Stimulated activated effector memory CD8-positive, alpha-beta T cell treated with anti-CD3 and anti-CD28 coated beads, Interleukin-12 subunit alpha, Interleukin-12 subunit beta, amount 100 ng/mL, for 72 hours (primary cell): ENCODE measurements around the gene TGM1.
"Not testable (repeated sequence)": the region's sequence is repeated elsewhere in the genome, so short reads cannot be mapped to it uniquely, and the experiment has no call there.

Experiments used
- ATAC-seq: fragments of 150-1000 bp; cut with Tn5 transposase; 2 replicates; pipeline ENCODE4 v1.10.0; 2021
- DNase-seq, 2 donors: peaks; one replicate each; pipeline ENCODE4 v3.0.0; 2021 to 2022; ENCODE audit warnings: low spot score in 2 of 2
- H3K27ac Mint-ChIP-seq: one replicate; pipeline ENCODE4 v1.8.0; 2022; ENCODE audit warnings: mild to moderate bottlenecking, mixed read lengths
- H3K36me3 Mint-ChIP-seq: one replicate; pipeline ENCODE4 v1.8.0; 2022; ENCODE audit warnings: mild to moderate bottlenecking, mixed read lengths
- H3K4me1 Mint-ChIP-seq: one replicate; pipeline ENCODE4 v1.8.0; 2022; ENCODE audit warnings: mixed read lengths
- H3K4me3 Mint-ChIP-seq: one replicate; pipeline ENCODE4 v1.8.0; 2022; ENCODE audit warnings: mild to moderate bottlenecking, mixed read lengths
- H3K9me3 Mint-ChIP-seq: one replicate; pipeline ENCODE4 v1.8.0; 2022; ENCODE audit warnings: mixed read lengths

TGM1 gene

GRCh38 chr14:24254630-24255392, 8.2 kb downstream of the TGM1 start:
- ATAC-seq (no peak), DNase-seq (no peak)
- Mint-ChIP-seq H3K9me3 (no peaks in the 10 kb centered on the region), H3K27ac (no peak overlapping the region), H3K4me3 (no peak overlapping the region), H3K36me3 (peaks cover 5% of the 10 kb centered on the region), H3K4me1 (peaks cover 9% of the 10 kb centered on the region)

DNA sequence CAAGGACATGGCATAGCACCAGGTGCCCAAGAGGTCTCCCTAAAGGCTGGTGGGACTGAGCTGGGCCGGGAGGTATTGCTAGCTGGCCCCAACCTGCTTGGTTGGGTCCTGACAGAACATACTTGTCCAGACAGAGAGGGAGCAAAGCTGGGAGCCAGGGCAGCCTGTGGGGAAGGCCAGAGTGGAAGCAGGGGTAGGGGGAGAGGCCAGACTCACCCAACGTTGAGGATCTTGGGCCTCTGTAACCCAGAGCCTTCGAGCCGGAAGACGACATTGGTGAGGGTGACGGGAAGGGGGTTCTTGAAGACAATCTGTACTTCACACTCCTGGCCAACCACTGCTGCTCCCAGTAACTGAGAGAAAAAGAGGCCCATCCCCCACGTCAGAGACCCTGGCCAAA, 9.0 kb downstream of the TGM1 start:
- DNase-seq: no peak
- H3K4me3 Mint-ChIP-seq: no peak overlapping the region
- peaks cover 14% of the 10 kb centered on the region for H3K4me1 Mint-ChIP-seq
- ATAC-seq: no peak
- H3K9me3 Mint-ChIP-seq: no peaks in the 10 kb centered on the region
- peaks cover 5% of the 10 kb centered on the region for H3K36me3 Mint-ChIP-seq
- no peak overlapping the region for H3K27ac Mint-ChIP-seq

DNA sequence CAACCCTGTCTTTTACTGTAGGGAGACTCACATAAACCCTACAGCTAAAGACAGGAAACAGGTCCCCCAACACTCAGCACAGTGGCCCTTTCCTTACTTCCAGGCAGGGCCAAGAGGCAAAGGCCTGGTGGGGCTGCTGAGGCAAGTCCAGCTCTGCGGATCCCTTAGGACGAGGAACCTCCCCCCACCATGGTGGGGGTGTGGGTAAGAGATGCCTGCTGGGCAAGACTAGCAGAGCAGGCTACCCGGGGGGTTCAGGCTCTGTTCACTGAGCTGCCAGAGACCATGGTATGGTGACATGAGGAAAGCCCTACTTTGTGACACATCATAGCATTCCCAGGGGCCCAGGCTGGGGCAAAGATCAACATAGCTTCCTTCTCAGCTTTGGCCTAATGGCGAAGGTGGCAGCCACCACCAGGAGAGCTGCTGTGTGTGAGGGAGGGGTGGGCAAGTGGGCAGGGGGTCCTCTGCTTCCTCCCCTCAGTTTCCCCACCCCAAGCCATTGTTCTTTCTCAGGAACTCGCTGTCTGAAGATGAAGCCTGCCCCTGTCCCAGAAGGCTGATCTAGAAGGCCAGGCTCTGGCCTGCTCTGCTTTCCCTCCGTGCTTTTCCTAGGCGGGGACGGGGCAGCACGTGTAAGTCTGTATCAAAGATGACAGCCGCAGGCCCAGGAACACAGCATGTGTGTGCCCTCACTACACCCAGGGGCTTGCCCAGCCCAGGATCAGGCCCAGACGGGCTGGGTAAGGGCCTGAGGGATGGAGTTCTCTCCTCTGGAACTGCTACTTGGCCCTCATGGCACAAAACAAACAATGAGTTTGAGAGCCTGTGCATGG, 10.5 kb downstream of the TGM1 start:
- Mint-ChIP-seq H3K36me3 (peaks cover 5% of the 10 kb centered on the region), H3K27ac (no peak overlapping the region), H3K4me3 (no peak overlapping the region), H3K4me1 (peaks cover 19% of the 10 kb centered on the region), H3K9me3 (no peaks in the 10 kb centered on the region)
- DNase-seq (no peak), ATAC-seq (no peak)

- Mint-ChIP-seq H3K4me1 (peaks cover 25% of the 10 kb centered on the region), H3K9me3 (no peaks in the 10 kb centered on the region), H3K4me3 (no peak overlapping the region), H3K36me3 (peaks cover 5% of the 10 kb centered on the region), H3K27ac (peak overlapping the region; percentile 65)
- DNase-seq (no peak), ATAC-seq (no peak)
Measured at GRCh38 chr14:24251880-24252288, 11.1 kb downstream of the TGM1 start.

GRCh38 chr14:24250354-24250753, 12.6 kb downstream of the TGM1 start:
- H3K27ac Mint-ChIP-seq: peak overlapping the region; percentile 65
- DNase-seq (no peak), ATAC-seq (no peak)
- no peaks in the 10 kb centered on the region for H3K9me3 Mint-ChIP-seq
- no peak overlapping the region for H3K4me3 Mint-ChIP-seq
- peaks cover 29% of the 10 kb centered on the region for H3K4me1 Mint-ChIP-seq
- peaks cover 4% of the 10 kb centered on the region for H3K36me3 Mint-ChIP-seq

DNA sequence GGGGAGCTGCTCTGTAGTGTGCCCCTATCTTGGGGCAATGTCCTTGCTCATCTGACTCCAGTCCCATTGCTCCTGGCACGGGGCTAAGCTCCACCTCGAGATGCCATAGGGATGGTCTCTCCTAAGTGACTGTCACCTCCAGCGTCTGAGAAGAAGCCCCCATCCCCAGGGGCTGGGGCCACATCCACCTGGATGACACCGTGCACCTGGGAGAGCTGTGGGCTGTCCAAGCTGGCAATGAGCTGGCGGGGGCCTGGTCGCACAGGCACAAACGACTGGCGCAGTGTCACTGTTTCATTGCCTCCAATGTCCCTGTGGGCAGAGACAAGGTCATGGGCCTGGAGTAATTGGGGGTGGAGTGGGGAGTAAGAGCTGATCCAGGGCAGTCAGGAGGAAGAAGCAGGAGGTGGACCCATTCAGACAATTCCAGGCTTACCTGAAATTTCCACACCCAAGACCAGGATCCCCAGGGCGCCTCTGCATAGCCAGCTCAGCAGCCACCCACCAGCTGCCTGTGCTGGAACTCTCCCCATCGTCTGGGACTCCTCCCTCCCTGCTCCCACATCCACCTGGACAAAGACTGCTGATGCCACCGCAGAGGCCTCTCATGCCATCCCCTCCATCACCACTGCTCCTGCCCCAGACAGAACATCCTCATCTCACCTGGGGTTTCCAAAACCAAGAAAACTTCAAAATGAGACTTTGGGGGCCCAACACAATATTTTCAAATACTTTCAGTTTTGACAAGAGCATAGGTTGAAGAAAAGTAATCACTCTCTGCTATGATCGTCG, 13.6 kb downstream of the TGM1 start:
- ATAC-seq (no peak), DNase-seq (no peak)
- peak overlapping the region; percentile 65 for H3K27ac Mint-ChIP-seq
- H3K4me1 Mint-ChIP-seq: peaks cover 34% of the 10 kb centered on the region
- no peak overlapping the region for H3K4me3 Mint-ChIP-seq
- H3K36me3 Mint-ChIP-seq: no peaks in the 10 kb centered on the region
- H3K9me3 Mint-ChIP-seq: no peaks in the 10 kb centered on the region

- ATAC-seq (no peak), DNase-seq (no peak)
- Mint-ChIP-seq H3K27ac (peak overlapping the region; percentile 88), H3K9me3 (no peaks in the 10 kb centered on the region), H3K4me3 (peak overlapping the region; percentile 37), H3K4me1 (peaks cover 50% of the 10 kb centered on the region), H3K36me3 (peaks cover 8% of the 10 kb centered on the region)
Measured at GRCh38 chr14:24247422-24247821, 15.6 kb downstream of the TGM1 start.

GRCh38 chr14:24246765-24247212, 16.2 kb downstream of the TGM1 start:
- DNase-seq: peak in 1 of 2 donors; percentile 66
- ATAC-seq: peak; percentile 35
- no peaks in the 10 kb centered on the region for H3K9me3 Mint-ChIP-seq
- H3K36me3 Mint-ChIP-seq: peaks cover 15% of the 10 kb centered on the region
- H3K4me1 Mint-ChIP-seq: peaks cover 50% of the 10 kb centered on the region
- peak overlapping the region; percentile 37 for H3K4me3 Mint-ChIP-seq
- peak overlapping the region; percentile 88 for H3K27ac Mint-ChIP-seq

GRCh38 chr14:24245350-24245749, 17.6 kb downstream of the TGM1 start:
- DNase-seq, H3K4me3 Mint-ChIP-seq, H3K9me3 Mint-ChIP-seq, ATAC-seq: not testable (repeated sequence)
- peak overlapping the region; percentile 84 for H3K27ac Mint-ChIP-seq
- H3K36me3 Mint-ChIP-seq: peaks cover 28% of the 10 kb centered on the region
- peaks cover 56% of the 10 kb centered on the region for H3K4me1 Mint-ChIP-seq

GRCh38 chr14:24243336-24243836, 19.6 kb downstream of the TGM1 start:
- peak overlapping the region; percentile 98 for H3K27ac Mint-ChIP-seq
- ATAC-seq (no peak), DNase-seq (no peak)
- H3K9me3 Mint-ChIP-seq: no peaks in the 10 kb centered on the region
- H3K4me1 Mint-ChIP-seq: peaks cover 63% of the 10 kb centered on the region
- H3K4me3 Mint-ChIP-seq: peak overlapping the region; percentile 91
- peaks cover 47% of the 10 kb centered on the region for H3K36me3 Mint-ChIP-seq

- ATAC-seq (peak; percentile 88), DNase-seq (no peak)
- Mint-ChIP-seq H3K36me3 (peaks cover 62% of the 10 kb centered on the region), H3K4me1 (peaks cover 67% of the 10 kb centered on the region), H3K27ac (peak overlapping the region; percentile 98), H3K9me3 (no peaks in the 10 kb centered on the region), H3K4me3 (peak overlapping the region; percentile 91)
Measured at GRCh38 chr14:24241829-24242443, 21.0 kb downstream of the TGM1 start.

DNA sequence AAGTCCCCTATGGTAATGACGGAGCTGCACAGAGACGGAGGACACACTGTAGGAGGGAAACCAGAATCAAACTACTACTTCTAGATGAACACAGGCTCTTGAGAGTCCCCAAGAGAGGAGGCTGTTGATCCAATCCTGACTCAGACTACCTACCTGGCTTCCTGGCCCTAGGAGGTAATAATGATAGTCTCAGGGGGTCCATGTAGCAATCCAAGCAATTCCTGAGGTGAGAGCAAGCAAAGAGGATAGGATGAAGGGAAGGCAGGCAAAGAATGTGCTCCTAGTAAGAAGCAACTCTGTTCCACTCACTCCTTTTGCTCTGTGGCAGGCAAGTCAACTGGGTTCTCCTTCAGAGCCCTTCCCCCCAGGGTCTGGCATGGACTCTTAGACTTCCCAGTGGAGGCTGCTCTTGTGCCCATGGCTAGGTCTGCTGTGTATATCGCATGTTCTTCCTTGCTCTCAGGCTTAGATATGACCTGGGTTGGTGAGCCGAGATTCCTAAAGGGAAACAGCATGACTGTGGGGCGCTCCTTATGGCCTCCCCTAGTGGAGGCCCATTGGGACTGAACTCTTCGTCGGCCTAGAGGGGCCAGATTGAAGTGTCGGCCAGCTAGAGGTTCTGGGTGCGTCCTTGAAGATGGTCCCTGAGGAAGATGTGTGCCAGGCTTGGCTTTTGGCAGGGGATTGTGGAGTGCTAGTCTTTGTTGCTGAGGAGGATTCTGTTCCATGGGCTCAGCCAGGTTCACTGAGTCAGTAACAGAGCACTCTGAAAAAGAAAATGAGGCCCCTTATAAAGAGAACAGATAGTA, 22.7 kb downstream of the TGM1 start:
- H3K27ac Mint-ChIP-seq: peak overlapping the region; percentile 84
- peaks cover 76% of the 10 kb centered on the region for H3K4me1 Mint-ChIP-seq
- no peaks in the 10 kb centered on the region for H3K9me3 Mint-ChIP-seq
- peak overlapping the region; percentile 91 for H3K4me3 Mint-ChIP-seq
- DNase-seq: no peak
- H3K36me3 Mint-ChIP-seq: peaks cover 76% of the 10 kb centered on the region
- ATAC-seq: no peak

- ATAC-seq: no peak
- peaks cover 89% of the 10 kb centered on the region for H3K36me3 Mint-ChIP-seq
- no peak overlapping the region for H3K4me3 Mint-ChIP-seq
Measured at GRCh38 chr14:24238527-24239037, 24.4 kb downstream of the TGM1 start.

GRCh38 chr14:24238123-24238522, 24.9 kb downstream of the TGM1 start:
- no peaks in the 10 kb centered on the region for H3K9me3 Mint-ChIP-seq
- H3K4me1 Mint-ChIP-seq: peaks cover 79% of the 10 kb centered on the region
- DNase-seq: no peak
- peak overlapping the region; percentile 84 for H3K27ac Mint-ChIP-seq
- peaks cover 87% of the 10 kb centered on the region for H3K36me3 Mint-ChIP-seq
- H3K4me3 Mint-ChIP-seq: no peak overlapping the region
- no peak for ATAC-seq

More at GRCh38 chr14:24238527-24239037, 24.4 kb downstream of the TGM1 start:
- Mint-ChIP-seq H3K4me1 (peaks cover 80% of the 10 kb centered on the region), H3K27ac (peak overlapping the region; percentile 84), H3K9me3 (no peaks in the 10 kb centered on the region)
- no peak for DNase-seq
